Upper lobe of right lung (tissue), 1 donor: ENCODE data around the gene GNB3. TPM values are rescaled to one million over a fixed set of nuclear protein-coding genes. Genes with fewer than 3 reads are reported as not detected.

ENCODE experiments used
- ATAC-seq: fragments of 200-7000 bp; cut with Tn5 transposase; one replicate; pipeline ENCODE4 v1.9.1; 2020; ENCODE audit warnings: mild to moderate bottlenecking, moderate library complexity
- DNase-seq: peaks from one replicate; pipeline ENCODE4 v3.0.0-alpha.2; 2020
- H3K27ac ChIP-seq: fragments of 200-600 bp; one replicate; pipeline ENCODE4 v1.8.0; 2022
- H3K27me3 ChIP-seq: fragments of 200-600 bp; one replicate; pipeline ENCODE4 v1.8.0; 2022; ENCODE audit warnings: mild to moderate bottlenecking
- H3K36me3 ChIP-seq: fragments of 200-600 bp; one replicate; pipeline ENCODE4 v1.8.0; 2022
- H3K4me1 ChIP-seq: fragments of 200-600 bp; one replicate; pipeline ENCODE4 v1.8.0; 2022
- H3K4me3 ChIP-seq: fragments of 200-600 bp; one replicate; pipeline ENCODE4 v1.8.0; 2022; ENCODE audit warnings: mild to moderate bottlenecking
- H3K9me3 ChIP-seq: fragments of 200-600 bp; one replicate; pipeline ENCODE4 v1.8.0; 2022
- CTCF ChIP-seq: fragments of 200-600 bp; IDR thresholded peaks from one replicate; pipeline ENCODE4 v1.8.0; 2022; ENCODE audit warnings: antibody characterized with exemption
- intact Hi-C: fragments of 100-400 bp; cut with DNase I; formaldehyde crosslinking; loops from one replicate; pipeline ENCODE4 v1.11.0; 2022
- total RNA-seq: library from RNA; stranded (reverse); fragmentation: NEBNext Ultra II Directional; extraction: Animal tissue kit (Norgen Biotek cat#: 25700); gene quantifications from one replicate; pipeline ENCODE4 v1.2.1, GENCODE V29; 2021
- donor health status: DM: no; HTN: yes; CAD: no; lungs with severe emphysema.

Gene GNB3
- total RNA-seq, 1 donor from 2014 or later: 0.32 TPM

- Histone ChIP-seq H3K27ac (no peak overlapping the region), H3K4me1 (no peaks in the 10 kb centered on the region), H3K36me3 (no peaks in the 10 kb centered on the region), H3K9me3 (no peaks in the 10 kb centered on the region), H3K4me3 (no peak overlapping the region), H3K27me3 (no peaks in the 10 kb centered on the region)
- TF ChIP-seq CTCF: no peak
- intact Hi-C loops: no loop called here
- no peak for ATAC-seq
- no peak for DNase-seq
Observed at GRCh38 chr12:6834873-6835272, 5.9 kb upstream of the GNB3 start.

GRCh38 chr12:6836851-6837250 lies 3.9 kb upstream of the GNB3 start:
- Histone ChIP-seq H3K4me3 (no peak overlapping the region), H3K9me3 (no peaks in the 10 kb centered on the region), H3K36me3 (no peaks in the 10 kb centered on the region), H3K27ac (no peak overlapping the region), H3K27me3 (no peaks in the 10 kb centered on the region), H3K4me1 (no peaks in the 10 kb centered on the region)
- intact Hi-C loops: no loop called here
- ATAC-seq: no peak
- no peak for DNase-seq
- no peak for TF ChIP-seq CTCF

- H3K36me3 ChIP-seq: no peaks in the 10 kb centered on the region
- no peak overlapping the region for H3K4me3 ChIP-seq
- H3K27me3 ChIP-seq: no peaks in the 10 kb centered on the region
- no peak for TF ChIP-seq CTCF
- no peaks in the 10 kb centered on the region for H3K4me1 ChIP-seq
- no peak for ATAC-seq
- no peak for DNase-seq
- H3K27ac ChIP-seq: no peak overlapping the region
- H3K9me3 ChIP-seq: no peaks in the 10 kb centered on the region
- intact Hi-C loops: no loop called here
Observed at GRCh38 chr12:6837370-6838060, 3.2 kb upstream of the GNB3 start.

GRCh38 chr12:6838854-6839253 lies 1.9 kb upstream of the GNB3 start:
- Histone ChIP-seq H3K27ac (no peak overlapping the region), H3K4me1 (no peaks in the 10 kb centered on the region), H3K27me3 (no peaks in the 10 kb centered on the region), H3K4me3 (no peak overlapping the region), H3K36me3 (no peaks in the 10 kb centered on the region), H3K9me3 (no peaks in the 10 kb centered on the region)
- ATAC-seq: no peak
- no peak for TF ChIP-seq CTCF
- DNase-seq: no peak
- intact Hi-C loops: no loop called here

- no peak for TF ChIP-seq CTCF
- H3K27ac ChIP-seq: no peak overlapping the region
- ATAC-seq: no peak
- no peaks in the 10 kb centered on the region for H3K36me3 ChIP-seq
- no peaks in the 10 kb centered on the region for H3K4me1 ChIP-seq
- no peaks in the 10 kb centered on the region for H3K9me3 ChIP-seq
- no peaks in the 10 kb centered on the region for H3K27me3 ChIP-seq
- no peak for DNase-seq
- intact Hi-C loops: no loop called here
- no peak overlapping the region for H3K4me3 ChIP-seq
Observed at GRCh38 chr12:6839482-6840201, 1.1 kb upstream of the GNB3 start.
